ENCODE data around the gene NEO1. TPM values are rescaled to one million over a fixed set of nuclear protein-coding genes. Genes with fewer than 3 reads are reported as not detected.

NEO1 gene
- total RNA-seq, 2 donors from 2014 or later = 14.4 to 15.9 TPM

- no peaks in the 10 kb centered on the region for H3K27me3 ChIP-seq
- no peaks in the 10 kb centered on the region for H3K36me3 ChIP-seq
- no peak for TF ChIP-seq CTCF (IDR thresholded peaks at IDR 0.05)
- DNase-seq (ENCODE audit: low spot score) = no peak
- no peaks in the 10 kb centered on the region for H3K4me1 ChIP-seq
- H3K9me3 ChIP-seq = no peaks in the 10 kb centered on the region
- no peak overlapping the region for H3K27ac ChIP-seq
- H3K4me3 ChIP-seq = no peak overlapping the region
Observed at GRCh38 chr15:73110201-73110600, 57.9 kb downstream of the NEO1 start.

GRCh38 chr15:73114064-73114463, 61.8 kb downstream of the NEO1 start:
- no peak for TF ChIP-seq CTCF (IDR thresholded peaks at IDR 0.05)
- Histone ChIP-seq H3K27ac (no peak overlapping the region), H3K9me3 (no peaks in the 10 kb centered on the region), H3K4me3 (no peak overlapping the region), H3K4me1 (no peaks in the 10 kb centered on the region), H3K36me3 (no peaks in the 10 kb centered on the region), H3K27me3 (no peaks in the 10 kb centered on the region)
- no peak for DNase-seq (ENCODE audit: low spot score)

- no peak for DNase-seq (ENCODE audit: low spot score)
- H3K4me3 ChIP-seq = no peak overlapping the region
- no peaks in the 10 kb centered on the region for H3K4me1 ChIP-seq
- H3K27me3 ChIP-seq = no peaks in the 10 kb centered on the region
- no peak for TF ChIP-seq CTCF (IDR thresholded peaks at IDR 0.05)
- H3K27ac ChIP-seq = no peak overlapping the region
- no peaks in the 10 kb centered on the region for H3K9me3 ChIP-seq
- no peaks in the 10 kb centered on the region for H3K36me3 ChIP-seq
Observed at GRCh38 chr15:73116164-73116563, 63.9 kb downstream of the NEO1 start.

GRCh38 chr15:73118055-73118454, 65.8 kb downstream of the NEO1 start:
- Histone ChIP-seq H3K36me3 (no peaks in the 10 kb centered on the region), H3K27ac (no peak overlapping the region), H3K9me3 (no peaks in the 10 kb centered on the region), H3K4me3 (no peak overlapping the region), H3K27me3 (no peaks in the 10 kb centered on the region), H3K4me1 (no peaks in the 10 kb centered on the region)
- TF ChIP-seq CTCF (IDR thresholded peaks at IDR 0.05) = no peak
- DNase-seq (ENCODE audit: low spot score) = no peak

- H3K27ac ChIP-seq = no peak overlapping the region
- no peak for DNase-seq (ENCODE audit: low spot score)
- H3K9me3 ChIP-seq = no peaks in the 10 kb centered on the region
- H3K27me3 ChIP-seq = no peaks in the 10 kb centered on the region
- H3K36me3 ChIP-seq = no peaks in the 10 kb centered on the region
- H3K4me1 ChIP-seq = no peaks in the 10 kb centered on the region
- no peak overlapping the region for H3K4me3 ChIP-seq
- TF ChIP-seq CTCF (IDR thresholded peaks at IDR 0.05) = no peak
Observed at GRCh38 chr15:73119478-73119877, 67.2 kb downstream of the NEO1 start.

- DNase-seq (ENCODE audit: low spot score) = no peak
- Histone ChIP-seq H3K27me3 (no peaks in the 10 kb centered on the region), H3K4me1 (no peaks in the 10 kb centered on the region), H3K36me3 (no peaks in the 10 kb centered on the region), H3K9me3 (no peaks in the 10 kb centered on the region), H3K4me3 (no peak overlapping the region), H3K27ac (no peak overlapping the region)
- TF ChIP-seq CTCF (IDR thresholded peaks at IDR 0.05) = no peak
Observed at GRCh38 chr15:73120269-73120668, 68.0 kb downstream of the NEO1 start.

Data from right atrium auricular region (tissue), 2 donors.